GM13977 (cell line): Measurements from ENCODE around the gene ZFAND3.

Source experiments
- DNase-seq: peaks from one replicate; pipeline ENCODE4 v3.0.0; 2012; ENCODE audit warnings: low spot score
- CTCF ChIP-seq: IDR thresholded peaks from 2 replicates; pipeline ENCODE4 v1.5.1; 2012; ENCODE audit warnings: mild to moderate bottlenecking, control low read depth; ENCODE audit not compliant: insufficient read depth; ENCODE audit errors: extremely low read depth, missing control alignments
- in situ Hi-C: fragments of 300-500 bp; cut with MboI; formaldehyde crosslinking; loops from one replicate; pipeline ENCODE4 v1.12.0; 2022; ENCODE audit warnings: low sequenced_read_pairs, low pct_unique_long_range_greater_than_20kb, mixed read lengths, inconsistent platforms; ENCODE audit not compliant: unreplicated experiment

Gene ZFAND3

GRCh38 chr6:37838219-37838921, 18.8 kb downstream of the ZFAND3 start:
- no peak for TF ChIP-seq CTCF
- DNase-seq = no peak
- in situ Hi-C loops = no loop called here

GRCh38 chr6:37840143-37840939, 20.8 kb downstream of the ZFAND3 start:
- in situ Hi-C loops = no loop called here
- DNase-seq = no peak
- TF ChIP-seq CTCF = no peak

GRCh38 chr6:37840940-37841300, 21.4 kb downstream of the ZFAND3 start:
- no peak for TF ChIP-seq CTCF
- peak; percentile 29 for DNase-seq
- in situ Hi-C loops = no loop called here

- no peak for DNase-seq
- no peak for TF ChIP-seq CTCF
- in situ Hi-C loops = no loop called here
These were observed 25.7 kb downstream of the ZFAND3 start for GRCh38 chr6:37845026-37845911.

GRCh38 chr6:37845930-37846329, 26.4 kb downstream of the ZFAND3 start:
- DNase-seq = no peak
- TF ChIP-seq CTCF = no peak
- in situ Hi-C loops = no loop called here

- TF ChIP-seq CTCF = no peak
- DNase-seq = no peak
- in situ Hi-C loops = no loop called here
These were observed 28.2 kb downstream of the ZFAND3 start for GRCh38 chr6:37847704-37848103.
